ENCODE results near the gene BFAR. TPM values are rescaled to one million over a fixed set of nuclear protein-coding genes. Genes with fewer than 3 reads are reported as not detected.

BFAR gene
- total RNA-seq, 1 experiment from 2014 or later = 91.7 TPM

GRCh38 chr16:14641926-14642325, 9.2 kb downstream of the BFAR start:
- H2BK15ac ChIP-seq (ENCODE audit: low read depth, low read length) = no peak overlapping the region; the same call in 1 of the 2 replicates
- no peak overlapping the region for H2AK5ac ChIP-seq (ENCODE audit: insufficient read length, low read length)
- no peak overlapping the region for H3K4ac ChIP-seq (ENCODE audit: low read depth, low read length)
- peaks cover 15% of the 10 kb centered on the region for H3K79me1 ChIP-seq (ENCODE audit: insufficient read depth, low read depth, low read length, poor library complexity, severe bottlenecking)
- no peak overlapping the region for H2BK12ac ChIP-seq (ENCODE audit: insufficient read length, low read depth, low read length)
- no peak overlapping the region for H3K14ac ChIP-seq (ENCODE audit: insufficient read depth, low read length)
- no peak overlapping the region for H3T11ph ChIP-seq (ENCODE audit: low read length)
- H2BK120ac ChIP-seq (ENCODE audit: low read depth, low read length, poor library complexity, severe bottlenecking) = no peak overlapping the region
- no peak overlapping the region for H2AFZ ChIP-seq (ENCODE audit: low read length)
- H3K9me3 ChIP-seq (ENCODE audit: control insufficient read depth, low read depth, low read length) = no peaks in the 10 kb centered on the region
- no peak overlapping the region for H2BK20ac ChIP-seq (ENCODE audit: low read depth, low read length, poor library complexity, severe bottlenecking)
- no peak overlapping the region for H3K56ac ChIP-seq (ENCODE audit: insufficient read length, low read depth, low read length)
- no peaks in the 10 kb centered on the region for H3K27me3 ChIP-seq (ENCODE audit: insufficient read depth, low read length)
- H4K8ac ChIP-seq (replicated peaks; ENCODE audit: insufficient read length, low read depth, low read length) = no peak overlapping the region
- Mint-ChIP-seq H3K27ac (peak overlapping the region in 2 of 3 experiments; percentile 56 to 57; a peak in 2 of 7 replicates), H3K27me3 (ENCODE audit: low read depth) (no peaks in the 10 kb centered on the region), H3K9me3 (no peaks in the 10 kb centered on the region), H3K36me3 (ENCODE audit: insufficient read depth in 1 of 3, low read depth in 3 of 3) (peaks cover 21 to 78% (median 52%) of the 10 kb centered on the region in 3 experiments; a peak in 6 of 7 replicates), H3K4me1 (peaks cover 39 to 48% of the 10 kb centered on the region in 2 experiments), H3K4me3 (peak overlapping the region in 1 of 2 experiments; percentile 4; a peak in 1 of 5 replicates)
- peak; percentile 40 for TF ChIP-seq CTCF (conservative IDR thresholded peaks at IDR 0.05)
- H3K79me2 ChIP-seq (ENCODE audit: insufficient read depth, low read length) = peaks cover 32% of the 10 kb centered on the region; the same call in 1 of the 2 replicates
- H3K18ac ChIP-seq (ENCODE audit: insufficient read length, low read depth, low read length) = no peak overlapping the region
- H3K23me2 ChIP-seq (ENCODE audit: insufficient read length, low read depth, low read length, poor library complexity, severe bottlenecking) = no peaks in the 10 kb centered on the region
- H3K9ac ChIP-seq (ENCODE audit: extremely low read depth, insufficient read length, low read length) = no peak overlapping the region
- H3K23ac ChIP-seq (ENCODE audit: insufficient read length, low read depth, low read length) = no peak overlapping the region
- no peak overlapping the region for H4K5ac ChIP-seq (ENCODE audit: insufficient read length, low read depth, low read length)
- H4K91ac ChIP-seq (ENCODE audit: insufficient read length, low read depth, low read length) = no peak overlapping the region
- H3K4me2 ChIP-seq (ENCODE audit: insufficient read depth, insufficient read length, low read length) = no peak overlapping the region
- no peaks in the 10 kb centered on the region for H4K20me1 ChIP-seq (ENCODE audit: control insufficient read depth, insufficient read depth, insufficient read length)
- H3K27ac ChIP-seq (ENCODE audit: insufficient read length, low read depth, low read length) = no peak overlapping the region
- H3K4me1 ChIP-seq (ENCODE audit: insufficient read depth, low read length) = peaks cover 2% of the 10 kb centered on the region; the same call in 1 of the 2 replicates
- no CpG with 5 or more reads among the region's 7 CpGs for WGBS (ENCODE audit: extremely low coverage, insufficient read length, low lambda C conversion rate)
- no peak overlapping the region for H2BK5ac ChIP-seq (ENCODE audit: insufficient read length, low read length)
- peak; percentile 38 for DNase-seq
